Stimulated activated CD4-positive, alpha-beta T cell treated with anti-CD3 and anti-CD28 coated beads, Interleukin-4, amount 100 ng/mL, for 48 hours (primary cell): ENCODE data around the gene TRAP1.
A peak's percentile ranks its signal among the peaks of the same experiment; 100 is the strongest.

Source experiments
- DNase-seq, 2 donors: peaks; one replicate each; pipeline ENCODE4 v3.0.0-alpha.2; 2020; ENCODE audit warnings: low read depth in 2 of 2

TRAP1 gene

GRCh38 chr16:3717235-3718018 is at the start of gene TRAP1:
Gene TRAP1, minus strand, starts transcription at chr16:3717524. Its CDS starts 16 bp downstream, at chr16:3717508.
- peak; percentile 90 to 95 for DNase-seq

GRCh38 chr16:3766177-3766576 is 48.9 kb upstream of the TRAP1 start:
- DNase-seq, result no peak

- no peak for DNase-seq
These were observed 47.1 kb upstream of the TRAP1 start for GRCh38 chr16:3764409-3764808.

- no peak for DNase-seq
These were observed 44.9 kb upstream of the TRAP1 start for GRCh38 chr16:3762107-3762750.

- no peak for DNase-seq
These were observed 44.2 kb upstream of the TRAP1 start for GRCh38 chr16:3761375-3762106.

GRCh38 chr16:3760518-3760917 is 43.2 kb upstream of the TRAP1 start:
- DNase-seq, result no peak

GRCh38 chr16:3759736-3760135 is 42.4 kb upstream of the TRAP1 start:
- no peak for DNase-seq

GRCh38 chr16:3756113-3756512 is 38.8 kb upstream of the TRAP1 start:
- no peak for DNase-seq

GRCh38 chr16:3755249-3755648 is 37.9 kb upstream of the TRAP1 start:
- DNase-seq, result no peak

GRCh38 chr16:3754772-3755171 is 37.4 kb upstream of the TRAP1 start:
- no peak for DNase-seq

GRCh38 chr16:3754081-3754703 is 36.9 kb upstream of the TRAP1 start:
- DNase-seq, result no peak

GRCh38 chr16:3752984-3753383 is 35.7 kb upstream of the TRAP1 start:
- no peak for DNase-seq

GRCh38 chr16:3751878-3752277 is 34.6 kb upstream of the TRAP1 start:
- DNase-seq, result no peak

- no peak for DNase-seq
These were observed 31.0 kb upstream of the TRAP1 start for GRCh38 chr16:3748307-3748706.

- no peak for DNase-seq
These were observed 28.5 kb upstream of the TRAP1 start for GRCh38 chr16:3745751-3746355.

- no peak for DNase-seq
These were observed 26.7 kb upstream of the TRAP1 start for GRCh38 chr16:3744018-3744417.

- DNase-seq, result no peak
These were observed 23.6 kb upstream of the TRAP1 start for GRCh38 chr16:3740934-3741333.

- DNase-seq, result no peak
These were observed 22.9 kb upstream of the TRAP1 start for GRCh38 chr16:3740186-3740585.

- DNase-seq, result no peak
These were observed 22.3 kb upstream of the TRAP1 start for GRCh38 chr16:3739636-3740035.

GRCh38 chr16:3738541-3738940 is 21.2 kb upstream of the TRAP1 start:
- DNase-seq, result no peak

GRCh38 chr16:3738128-3738527 is 20.8 kb upstream of the TRAP1 start:
- no peak for DNase-seq

- no peak for DNase-seq
These were observed 19.9 kb upstream of the TRAP1 start for GRCh38 chr16:3737181-3737580.
